ENCODE results near the gene TMEM51. TPM values are rescaled to one million over a fixed set of nuclear protein-coding genes. Genes with fewer than 3 reads are reported as not detected.

Gene TMEM51
- total RNA-seq, 1 experiment from 2014 or later: 10.4 TPM

DNA sequence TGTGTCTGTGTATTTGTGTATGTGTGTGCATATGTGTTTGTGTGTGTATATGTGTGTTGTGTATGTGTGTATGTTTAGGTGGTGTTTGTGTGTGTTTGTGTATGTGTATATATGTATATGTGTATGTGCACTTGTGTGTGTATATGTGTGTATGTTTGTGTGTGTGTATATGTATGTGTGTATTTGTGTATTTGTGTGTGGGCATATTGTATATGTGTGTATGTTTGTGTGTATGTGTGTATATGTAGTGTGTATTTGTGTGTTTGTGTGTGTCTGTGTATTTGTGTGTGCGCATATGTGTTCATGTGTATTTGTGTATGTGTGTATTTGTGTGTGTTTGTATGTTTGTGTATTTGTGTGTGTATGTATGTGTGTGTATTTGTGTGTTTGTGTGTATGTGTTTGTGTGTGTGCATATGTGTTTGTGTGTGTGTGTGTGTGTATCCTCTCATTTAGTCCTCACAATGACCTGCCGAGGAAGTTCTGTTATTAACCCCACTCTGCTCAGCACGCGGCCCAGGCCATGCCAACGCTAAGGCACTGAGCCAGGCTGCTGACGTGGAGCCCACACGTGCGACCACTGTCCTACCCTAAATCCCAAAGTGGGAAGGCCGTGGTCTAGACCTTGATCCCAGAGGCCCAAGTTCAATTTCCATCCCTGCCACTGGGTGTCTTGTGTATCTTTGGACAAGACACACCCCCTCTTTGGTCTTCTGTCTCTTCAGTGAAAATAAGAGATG is 43.2 kb upstream of the TMEM51 start (continued):
- no peak for TF ChIP-seq ELF4 (CRISPR knock-in tag; IDR thresholded peaks at IDR 0.05; ENCODE audit: low read depth)

DNA sequence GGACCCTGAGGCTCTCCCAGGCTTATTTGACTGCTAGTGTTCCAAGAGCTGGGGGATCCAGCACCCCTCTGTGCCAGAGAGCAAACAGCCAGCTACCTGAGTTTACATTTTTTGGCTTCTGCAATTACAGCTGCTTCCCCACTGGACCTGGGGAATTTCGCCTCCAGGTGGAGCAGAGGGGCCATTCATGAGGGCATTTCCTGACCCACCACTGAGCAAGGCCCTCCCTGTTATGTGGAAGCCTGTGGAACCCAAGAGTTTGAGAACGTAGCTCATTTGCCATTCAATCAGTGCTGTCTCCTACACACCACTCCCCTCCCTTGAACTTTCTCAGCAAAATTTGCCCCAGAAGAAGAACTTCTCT is 42.7 kb upstream of the TMEM51 start:
- Mint-ChIP-seq H3K9me3 (no peaks in the 10 kb centered on the region), H3K4me1 (peaks cover 26% of the 10 kb centered on the region), H3K27ac (0 out of 2 replicates have a peak overlapping the region, but pooled peaks have one; percentile 30), H3K27me3 (ENCODE audit: low read depth) (no peaks in the 10 kb centered on the region; the same call in 1 of the 2 replicates), H3K36me3 (no peaks in the 10 kb centered on the region), H3K4me3 (no peak overlapping the region)
- ATAC-seq (peak; percentile 64), DNase-seq (ENCODE audit: low spot score) (peak; percentile 53)
- POLR2A ChIA-PET: interaction anchor here (1.0 kb wide), 1 partner anchor 534 kb away, joined by 3 read pairs; no protein-coding TSS in a partner anchor
- CTCF ChIA-PET: interaction anchor here (0.6 to 2.5 kb wide), 23 partner anchors 10 to 351 kb away, joined by 3 to 25 read pairs (median 4); partner anchors contain the start of gene TMEM51
- no peak for TF ChIP-seq EMX1 (CRISPR knock-in tag; IDR thresholded peaks at IDR 0.05)

DNA sequence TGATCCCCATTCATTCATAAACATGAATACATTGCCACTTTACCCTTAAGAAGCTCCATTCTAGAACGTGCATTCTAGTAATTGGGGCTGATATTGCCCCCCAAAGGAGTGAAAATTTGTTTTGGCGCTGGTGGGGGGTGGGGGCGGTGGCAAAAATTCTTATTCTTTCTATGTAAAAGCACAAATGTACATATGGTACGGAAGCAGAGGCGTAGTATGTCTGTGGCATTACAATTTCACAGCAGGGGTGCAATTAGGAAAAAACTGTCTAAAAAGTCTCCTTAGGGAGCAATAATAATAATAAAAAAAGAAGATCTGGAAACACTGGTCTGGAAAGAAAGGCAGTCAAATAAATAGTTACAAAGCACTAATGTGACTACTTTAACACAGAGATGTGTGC is 40.4 kb upstream of the TMEM51 start:
- no peak for DNase-seq (ENCODE audit: low spot score)
- TF ChIP-seq, protein P1, sequence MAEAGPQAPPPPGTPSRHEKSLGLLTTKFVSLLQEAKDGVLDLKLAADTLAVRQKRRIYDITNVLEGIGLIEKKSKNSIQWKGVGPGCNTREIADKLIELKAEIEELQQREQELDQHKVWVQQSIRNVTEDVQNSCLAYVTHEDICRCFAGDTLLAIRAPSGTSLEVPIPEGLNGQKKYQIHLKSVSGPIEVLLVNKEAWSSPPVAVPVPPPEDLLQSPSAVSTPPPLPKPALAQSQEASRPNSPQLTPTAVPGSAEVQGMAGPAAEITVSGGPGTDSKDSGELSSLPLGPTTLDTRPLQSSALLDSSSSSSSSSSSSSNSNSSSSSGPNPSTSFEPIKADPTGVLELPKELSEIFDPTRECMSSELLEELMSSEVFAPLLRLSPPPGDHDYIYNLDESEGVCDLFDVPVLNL (CRISPR knock-in tag; IDR thresholded peaks at IDR 0.05; ENCODE audit: borderline replicate concordance, low read depth): no peak
- no peak for TF ChIP-seq CREB1 (CRISPR knock-in tag; IDR thresholded peaks at IDR 0.05)
- TF ChIP-seq NFATC4 (CRISPR knock-in tag; IDR thresholded peaks at IDR 0.05): no peak
- no peak for TF ChIP-seq FOXP1 (CRISPR knock-in tag; IDR thresholded peaks at IDR 0.05; ENCODE audit: borderline replicate concordance)
- no peak for TF ChIP-seq GABPB1 (CRISPR knock-in tag; IDR thresholded peaks at IDR 0.05)
- TF ChIP-seq SP1 (CRISPR knock-in tag; conservative IDR thresholded peaks at IDR 0.05): no peak
- no peak for TF ChIP-seq TP53 (CRISPR knock-in tag; IDR thresholded peaks at IDR 0.05)
- no peak for TF ChIP-seq ELF4 (CRISPR knock-in tag; IDR thresholded peaks at IDR 0.05; ENCODE audit: low read depth)
- TF ChIP-seq, protein P2, sequence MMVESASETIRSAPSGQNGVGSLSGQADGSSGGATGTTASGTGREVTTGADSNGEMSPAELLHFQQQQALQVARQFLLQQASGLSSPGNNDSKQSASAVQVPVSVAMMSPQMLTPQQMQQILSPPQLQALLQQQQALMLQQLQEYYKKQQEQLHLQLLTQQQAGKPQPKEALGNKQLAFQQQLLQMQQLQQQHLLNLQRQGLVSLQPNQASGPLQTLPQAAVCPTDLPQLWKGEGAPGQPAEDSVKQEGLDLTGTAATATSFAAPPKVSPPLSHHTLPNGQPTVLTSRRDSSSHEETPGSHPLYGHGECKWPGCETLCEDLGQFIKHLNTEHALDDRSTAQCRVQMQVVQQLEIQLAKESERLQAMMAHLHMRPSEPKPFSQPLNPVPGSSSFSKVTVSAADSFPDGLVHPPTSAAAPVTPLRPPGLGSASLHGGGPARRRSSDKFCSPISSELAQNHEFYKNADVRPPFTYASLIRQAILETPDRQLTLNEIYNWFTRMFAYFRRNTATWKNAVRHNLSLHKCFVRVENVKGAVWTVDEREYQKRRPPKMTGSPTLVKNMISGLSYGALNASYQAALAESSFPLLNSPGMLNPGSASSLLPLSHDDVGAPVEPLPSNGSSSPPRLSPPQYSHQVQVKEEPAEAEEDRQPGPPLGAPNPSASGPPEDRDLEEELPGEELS (CRISPR knock-in tag; IDR thresholded peaks at IDR 0.05): no peak
- TF ChIP-seq, protein P3, sequence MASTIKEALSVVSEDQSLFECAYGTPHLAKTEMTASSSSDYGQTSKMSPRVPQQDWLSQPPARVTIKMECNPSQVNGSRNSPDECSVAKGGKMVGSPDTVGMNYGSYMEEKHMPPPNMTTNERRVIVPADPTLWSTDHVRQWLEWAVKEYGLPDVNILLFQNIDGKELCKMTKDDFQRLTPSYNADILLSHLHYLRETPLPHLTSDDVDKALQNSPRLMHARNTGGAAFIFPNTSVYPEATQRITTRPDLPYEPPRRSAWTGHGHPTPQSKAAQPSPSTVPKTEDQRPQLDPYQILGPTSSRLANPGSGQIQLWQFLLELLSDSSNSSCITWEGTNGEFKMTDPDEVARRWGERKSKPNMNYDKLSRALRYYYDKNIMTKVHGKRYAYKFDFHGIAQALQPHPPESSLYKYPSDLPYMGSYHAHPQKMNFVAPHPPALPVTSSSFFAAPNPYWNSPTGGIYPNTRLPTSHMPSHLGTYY (CRISPR knock-in tag; IDR thresholded peaks at IDR 0.05): no peak
- TF ChIP-seq, protein P4, sequence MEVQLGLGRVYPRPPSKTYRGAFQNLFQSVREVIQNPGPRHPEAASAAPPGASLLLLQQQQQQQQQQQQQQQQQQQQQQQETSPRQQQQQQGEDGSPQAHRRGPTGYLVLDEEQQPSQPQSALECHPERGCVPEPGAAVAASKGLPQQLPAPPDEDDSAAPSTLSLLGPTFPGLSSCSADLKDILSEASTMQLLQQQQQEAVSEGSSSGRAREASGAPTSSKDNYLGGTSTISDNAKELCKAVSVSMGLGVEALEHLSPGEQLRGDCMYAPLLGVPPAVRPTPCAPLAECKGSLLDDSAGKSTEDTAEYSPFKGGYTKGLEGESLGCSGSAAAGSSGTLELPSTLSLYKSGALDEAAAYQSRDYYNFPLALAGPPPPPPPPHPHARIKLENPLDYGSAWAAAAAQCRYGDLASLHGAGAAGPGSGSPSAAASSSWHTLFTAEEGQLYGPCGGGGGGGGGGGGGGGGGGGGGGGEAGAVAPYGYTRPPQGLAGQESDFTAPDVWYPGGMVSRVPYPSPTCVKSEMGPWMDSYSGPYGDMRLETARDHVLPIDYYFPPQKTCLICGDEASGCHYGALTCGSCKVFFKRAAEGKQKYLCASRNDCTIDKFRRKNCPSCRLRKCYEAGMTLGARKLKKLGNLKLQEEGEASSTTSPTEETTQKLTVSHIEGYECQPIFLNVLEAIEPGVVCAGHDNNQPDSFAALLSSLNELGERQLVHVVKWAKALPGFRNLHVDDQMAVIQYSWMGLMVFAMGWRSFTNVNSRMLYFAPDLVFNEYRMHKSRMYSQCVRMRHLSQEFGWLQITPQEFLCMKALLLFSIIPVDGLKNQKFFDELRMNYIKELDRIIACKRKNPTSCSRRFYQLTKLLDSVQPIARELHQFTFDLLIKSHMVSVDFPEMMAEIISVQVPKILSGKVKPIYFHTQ (CRISPR knock-in tag; IDR thresholded peaks at IDR 0.05): no peak
- TF ChIP-seq, protein P5, sequence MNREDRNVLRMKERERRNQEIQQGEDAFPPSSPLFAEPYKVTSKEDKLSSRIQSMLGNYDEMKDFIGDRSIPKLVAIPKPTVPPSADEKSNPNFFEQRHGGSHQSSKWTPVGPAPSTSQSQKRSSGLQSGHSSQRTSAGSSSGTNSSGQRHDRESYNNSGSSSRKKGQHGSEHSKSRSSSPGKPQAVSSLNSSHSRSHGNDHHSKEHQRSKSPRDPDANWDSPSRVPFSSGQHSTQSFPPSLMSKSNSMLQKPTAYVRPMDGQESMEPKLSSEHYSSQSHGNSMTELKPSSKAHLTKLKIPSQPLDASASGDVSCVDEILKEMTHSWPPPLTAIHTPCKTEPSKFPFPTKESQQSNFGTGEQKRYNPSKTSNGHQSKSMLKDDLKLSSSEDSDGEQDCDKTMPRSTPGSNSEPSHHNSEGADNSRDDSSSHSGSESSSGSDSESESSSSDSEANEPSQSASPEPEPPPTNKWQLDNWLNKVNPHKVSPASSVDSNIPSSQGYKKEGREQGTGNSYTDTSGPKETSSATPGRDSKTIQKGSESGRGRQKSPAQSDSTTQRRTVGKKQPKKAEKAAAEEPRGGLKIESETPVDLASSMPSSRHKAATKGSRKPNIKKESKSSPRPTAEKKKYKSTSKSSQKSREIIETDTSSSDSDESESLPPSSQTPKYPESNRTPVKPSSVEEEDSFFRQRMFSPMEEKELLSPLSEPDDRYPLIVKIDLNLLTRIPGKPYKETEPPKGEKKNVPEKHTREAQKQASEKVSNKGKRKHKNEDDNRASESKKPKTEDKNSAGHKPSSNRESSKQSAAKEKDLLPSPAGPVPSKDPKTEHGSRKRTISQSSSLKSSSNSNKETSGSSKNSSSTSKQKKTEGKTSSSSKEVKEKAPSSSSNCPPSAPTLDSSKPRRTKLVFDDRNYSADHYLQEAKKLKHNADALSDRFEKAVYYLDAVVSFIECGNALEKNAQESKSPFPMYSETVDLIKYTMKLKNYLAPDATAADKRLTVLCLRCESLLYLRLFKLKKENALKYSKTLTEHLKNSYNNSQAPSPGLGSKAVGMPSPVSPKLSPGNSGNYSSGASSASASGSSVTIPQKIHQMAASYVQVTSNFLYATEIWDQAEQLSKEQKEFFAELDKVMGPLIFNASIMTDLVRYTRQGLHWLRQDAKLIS (CRISPR knock-in tag; IDR thresholded peaks at IDR 0.05; ENCODE audit: borderline replicate concordance): no peak
- TF ChIP-seq, protein P6, sequence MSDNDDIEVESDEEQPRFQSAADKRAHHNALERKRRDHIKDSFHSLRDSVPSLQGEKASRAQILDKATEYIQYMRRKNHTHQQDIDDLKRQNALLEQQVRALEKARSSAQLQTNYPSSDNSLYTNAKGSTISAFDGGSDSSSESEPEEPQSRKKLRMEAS (CRISPR knock-in tag; IDR thresholded peaks at IDR 0.05): no peak
- TF ChIP-seq ETV6 (CRISPR knock-in tag; IDR thresholded peaks at IDR 0.05): no peak
- no peak for TF ChIP-seq TCF7 (CRISPR knock-in tag; IDR thresholded peaks at IDR 0.05; ENCODE audit: low read depth)

More for the DNA sequence above, 40.4 kb upstream of the TMEM51 start:
- CTCF ChIA-PET: interaction anchor here (1.1 to 1.9 kb wide), 3 partner anchors 13 to 85 kb away, joined by 3 to 5 read pairs (median 3); no protein-coding TSS in a partner anchor
- Mint-ChIP-seq H3K4me3 (no peak overlapping the region), H3K36me3 (no peaks in the 10 kb centered on the region), H3K9me3 (no peaks in the 10 kb centered on the region), H3K27ac (no peak overlapping the region), H3K4me1 (peaks cover 15% of the 10 kb centered on the region), H3K27me3 (ENCODE audit: low read depth) (no peaks in the 10 kb centered on the region)
- POLR2A ChIA-PET: no interaction called here
- ATAC-seq: no peak
